ENCODE results near the gene PRELID1. TPM values are rescaled to one million over a fixed set of nuclear protein-coding genes. Genes with fewer than 3 reads are reported as not detected.

PRELID1 gene
- total and polyA plus RNA-seq, 11 donors = 30.3 to 160 (median 42.4) TPM

- Histone ChIP-seq H3K27me3 (no peaks in the 10 kb centered on the region), H3K4me3 (no peak overlapping the region), H3K4me1 (peaks cover 0 to 19% (median 5%) of the 10 kb centered on the region in 12 donors), H3K27ac (no peak overlapping the region), H3K9me3 (no peaks in the 10 kb centered on the region), H3K36me3 (peaks cover 0 to 52% (median 45%) of the 10 kb centered on the region in 9 donors)
- intact Hi-C loops (cut with DNase I) = no loop called here
- DNase-seq = no peak
- 90 to 94% (median 92%) methylated on average over 19 of the region's 19 CpGs for WGBS, 4 donors
- TF ChIP-seq POLR2A (IDR thresholded peaks at IDR 0.05) = no peak
- TF ChIP-seq CTCF (IDR thresholded peaks at IDR 0.05) = no peak
- ATAC-seq = no peak
Measured at GRCh38 chr5:177328545-177329231, 25.1 kb downstream of the PRELID1 start.

DNA sequence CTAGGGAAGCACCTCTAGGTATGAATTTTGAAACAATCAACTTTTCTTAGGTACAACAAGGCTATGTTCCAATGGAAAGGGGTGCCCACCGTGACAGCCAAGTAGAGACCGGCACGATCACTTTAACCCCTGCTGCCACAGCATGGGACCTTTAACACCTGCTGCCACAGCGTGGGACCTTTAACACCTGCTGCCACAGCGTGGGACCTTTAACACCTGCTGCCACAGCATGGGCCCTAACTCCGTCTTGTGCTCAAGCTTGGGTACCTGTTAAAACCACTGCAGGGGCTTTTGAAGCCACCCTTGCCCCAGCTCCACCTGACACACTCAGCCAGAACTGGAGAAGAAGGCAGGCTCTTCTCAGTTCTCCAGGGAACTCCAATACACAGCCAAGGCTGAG, 26.3 kb downstream of the PRELID1 start:
- DNase-seq = no peak
- Histone ChIP-seq H3K36me3 (peaks cover 3 to 64% (median 56%) of the 10 kb centered on the region in 9 donors), H3K4me3 (no peak overlapping the region), H3K9me3 (no peaks in the 10 kb centered on the region), H3K4me1 (peaks cover 0 to 24% (median 13%) of the 10 kb centered on the region in 12 donors), H3K27ac (no peak overlapping the region), H3K27me3 (no peaks in the 10 kb centered on the region)
- intact Hi-C loops (cut with DNase I) = no loop called here
- no peak for ATAC-seq
- 84 to 93% (median 93%) methylated on average over 6 of the region's 6 CpGs for WGBS, 4 donors
- no peak for TF ChIP-seq POLR2A (IDR thresholded peaks at IDR 0.05)
- no peak for TF ChIP-seq CTCF (IDR thresholded peaks at IDR 0.05)

GRCh38 chr5:177330991-177331842, 27.6 kb downstream of the PRELID1 start:
- DNase-seq = no peak
- no peak for ATAC-seq
- no peak for TF ChIP-seq CTCF (IDR thresholded peaks at IDR 0.05)
- no peak for TF ChIP-seq POLR2A (IDR thresholded peaks at IDR 0.05)

More at GRCh38 chr5:177330991-177331842, 27.6 kb downstream of the PRELID1 start:
- peaks cover 0 to 35% (median 23%) of the 10 kb centered on the region in 12 donors for H3K4me1 ChIP-seq
- WGBS, 4 donors = 79 to 84% (median 81%) methylated on average over 22 to 27 of the region's 27 CpGs
- no peaks in the 10 kb centered on the region for H3K9me3 ChIP-seq
- no peak overlapping the region for H3K27ac ChIP-seq
- intact Hi-C loops (cut with DNase I) = no loop called here
- H3K4me3 ChIP-seq = no peak overlapping the region
- no peaks in the 10 kb centered on the region for H3K27me3 ChIP-seq
- peaks cover 3 to 77% (median 69%) of the 10 kb centered on the region in 9 donors for H3K36me3 ChIP-seq
